IPS DF 4.7 (cell line): ENCODE results near the gene FBXO38.
A peak's percentile ranks its signal among the peaks of the same experiment; 100 is the strongest.

ENCODE experiments used
- DNase-seq: peaks from one replicate; pipeline ENCODE4 v3.0.0-alpha.2; 2013; ENCODE audit warnings: low spot score; ENCODE audit errors: extremely low read depth

Gene FBXO38

GRCh38 chr5:148383564-148384379 lies at the start of gene FBXO38:
FBXO38 (plus strand) TSS chr5:148383958; CDS start chr5:148394777, 10,819 bp downstream.
- peak; percentile 94 for DNase-seq

- DNase-seq: no peak
Observed at GRCh38 chr5:148335259-148335658, 48.5 kb upstream of the FBXO38 start, which contains the start of gene SPINK9. SPINK9 (plus strand) TSS chr5:148335559; CDS start chr5:148335614, 55 bp downstream.

- no peak for DNase-seq
Observed at GRCh38 chr5:148336704-148337435, 46.9 kb upstream of the FBXO38 start.

GRCh38 chr5:148342371-148343045 lies 41.2 kb upstream of the FBXO38 start:
- no peak for DNase-seq

- no peak for DNase-seq
Observed at GRCh38 chr5:148343046-148343407, 40.7 kb upstream of the FBXO38 start.

- DNase-seq: no peak
Observed at GRCh38 chr5:148343603-148344487, 39.9 kb upstream of the FBXO38 start.

GRCh38 chr5:148347706-148348105 lies 36.1 kb upstream of the FBXO38 start:
- no peak for DNase-seq

GRCh38 chr5:148352696-148353095 lies 31.1 kb upstream of the FBXO38 start:
- DNase-seq: no peak

- no peak for DNase-seq
Observed at GRCh38 chr5:148353634-148354033, 30.1 kb upstream of the FBXO38 start.

- no peak for DNase-seq
Observed at GRCh38 chr5:148364343-148364742, 19.4 kb upstream of the FBXO38 start.

- DNase-seq: no peak
Observed at GRCh38 chr5:148368299-148368698, 15.5 kb upstream of the FBXO38 start.

- no peak for DNase-seq
Observed at GRCh38 chr5:148372166-148372725, 11.5 kb upstream of the FBXO38 start.

- no peak for DNase-seq
Observed at GRCh38 chr5:148372893-148373292, 10.9 kb upstream of the FBXO38 start.

- no peak for DNase-seq
Observed at GRCh38 chr5:148374690-148375360, 8.9 kb upstream of the FBXO38 start.

- no peak for DNase-seq
Observed at GRCh38 chr5:148376198-148376597, 7.6 kb upstream of the FBXO38 start.

GRCh38 chr5:148378670-148379069 lies 5.1 kb upstream of the FBXO38 start:
- no peak for DNase-seq

- no peak for DNase-seq
Observed at GRCh38 chr5:148379340-148379739, 4.4 kb upstream of the FBXO38 start.

- no peak for DNase-seq
Observed at GRCh38 chr5:148381906-148382305, 1.9 kb upstream of the FBXO38 start.

GRCh38 chr5:148382961-148383360 lies 797 bp upstream of the FBXO38 start:
- DNase-seq: no peak

- no peak for DNase-seq
Observed at GRCh38 chr5:148384380-148384737, 601 bp downstream of the FBXO38 start.
